Activated CD4-positive, alpha-beta T cell treated with anti-CD3 and anti-CD28 coated beads for 24 hours (primary cell): Measurements from ENCODE around the gene KIF12.

ENCODE experiments used
- DNase-seq, 2 donors: peaks; one replicate each; pipeline ENCODE4 v3.0.0-alpha.2; 2020; ENCODE audit warnings: low read depth in 2 of 2

The KIF12 gene

DNA sequence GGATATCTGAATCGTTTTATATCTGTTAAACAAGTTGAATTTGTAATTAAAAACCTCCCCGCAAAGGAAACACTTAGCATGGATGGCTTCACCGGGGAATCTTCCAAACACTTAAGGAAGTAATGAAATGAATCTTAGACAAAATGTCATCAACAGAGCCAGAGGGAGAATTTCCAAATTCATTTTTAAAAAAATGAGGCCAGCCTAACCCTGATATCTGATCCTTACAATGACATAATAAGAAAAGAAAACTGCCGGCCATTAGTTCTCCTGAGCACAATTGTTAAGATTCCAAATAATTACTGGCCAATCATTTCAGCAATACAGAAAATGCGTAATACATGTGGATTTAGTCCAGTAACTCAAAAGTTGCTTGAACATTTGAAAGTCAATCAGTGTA lies 6.1 kb upstream of the KIF12 start:
- DNase-seq, result no peak

DNA sequence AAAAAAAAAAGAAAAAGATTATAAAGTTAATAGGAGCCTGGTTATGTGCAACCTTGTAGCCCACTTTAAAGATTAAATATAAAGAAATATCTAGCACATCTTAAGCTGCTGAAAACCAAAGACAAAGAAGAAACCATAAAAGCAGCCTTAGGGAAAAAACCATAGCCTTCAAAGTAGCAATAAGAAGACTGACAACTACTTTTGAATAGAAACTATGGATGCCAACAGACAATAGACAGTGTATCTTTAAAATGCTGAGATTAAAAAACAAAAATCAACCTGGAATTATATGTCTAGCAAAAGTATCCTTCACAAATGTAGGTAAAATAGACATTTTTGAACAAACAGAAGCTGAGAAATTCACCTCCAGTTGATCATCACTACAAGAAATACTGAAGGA lies 3.4 kb upstream of the KIF12 start:
- no peak for DNase-seq

DNA sequence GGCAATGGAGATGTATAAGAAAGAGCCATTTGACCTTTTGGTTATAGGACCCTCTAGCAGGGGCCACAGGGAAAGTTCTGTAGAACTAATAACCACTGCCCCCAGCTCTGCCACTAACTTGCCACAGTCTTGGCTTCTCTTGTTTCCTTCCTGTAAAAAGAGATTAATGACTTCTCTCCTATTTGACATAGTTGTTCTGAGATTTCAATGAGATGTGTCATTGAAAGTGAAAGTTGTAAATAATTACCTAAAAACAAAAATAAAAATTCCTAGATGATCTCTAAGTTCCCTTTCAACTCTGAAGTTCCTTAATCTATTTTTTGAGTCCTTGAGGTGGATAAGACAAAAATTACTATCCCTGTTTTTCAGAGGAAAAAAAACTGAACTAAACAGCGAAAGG lies 1.4 kb upstream of the KIF12 start:
- no peak for DNase-seq

DNA sequence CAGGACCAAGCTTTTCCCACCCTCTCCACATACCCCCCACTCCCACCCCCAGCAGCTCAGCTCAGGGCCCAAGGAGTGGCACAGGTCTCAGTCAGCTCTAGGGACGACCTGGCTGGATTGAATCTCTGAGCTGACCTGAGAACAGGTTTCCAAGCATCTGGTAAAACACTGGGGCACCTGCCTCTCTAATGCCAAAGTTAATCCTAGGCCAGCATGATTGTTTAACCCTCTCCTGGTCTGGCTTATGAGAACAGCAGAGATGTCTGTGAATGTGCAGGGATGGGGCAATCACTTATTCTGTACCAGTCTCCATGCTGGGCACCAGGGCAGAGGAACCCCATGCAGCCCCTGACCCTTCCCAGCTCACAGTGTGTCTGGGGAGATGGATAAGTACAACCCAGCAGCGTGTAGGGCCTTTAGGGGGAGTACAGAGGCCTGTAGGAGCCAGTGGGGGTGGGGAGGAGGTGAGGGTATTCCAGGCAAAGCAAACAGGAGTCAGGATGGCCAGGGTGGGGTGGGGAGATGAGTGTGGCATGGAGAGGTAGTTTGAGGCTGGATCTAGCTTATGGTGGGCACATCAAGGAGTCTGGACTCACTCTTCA lies 678 bp upstream of the KIF12 start:
- DNase-seq, result no peak

DNA sequence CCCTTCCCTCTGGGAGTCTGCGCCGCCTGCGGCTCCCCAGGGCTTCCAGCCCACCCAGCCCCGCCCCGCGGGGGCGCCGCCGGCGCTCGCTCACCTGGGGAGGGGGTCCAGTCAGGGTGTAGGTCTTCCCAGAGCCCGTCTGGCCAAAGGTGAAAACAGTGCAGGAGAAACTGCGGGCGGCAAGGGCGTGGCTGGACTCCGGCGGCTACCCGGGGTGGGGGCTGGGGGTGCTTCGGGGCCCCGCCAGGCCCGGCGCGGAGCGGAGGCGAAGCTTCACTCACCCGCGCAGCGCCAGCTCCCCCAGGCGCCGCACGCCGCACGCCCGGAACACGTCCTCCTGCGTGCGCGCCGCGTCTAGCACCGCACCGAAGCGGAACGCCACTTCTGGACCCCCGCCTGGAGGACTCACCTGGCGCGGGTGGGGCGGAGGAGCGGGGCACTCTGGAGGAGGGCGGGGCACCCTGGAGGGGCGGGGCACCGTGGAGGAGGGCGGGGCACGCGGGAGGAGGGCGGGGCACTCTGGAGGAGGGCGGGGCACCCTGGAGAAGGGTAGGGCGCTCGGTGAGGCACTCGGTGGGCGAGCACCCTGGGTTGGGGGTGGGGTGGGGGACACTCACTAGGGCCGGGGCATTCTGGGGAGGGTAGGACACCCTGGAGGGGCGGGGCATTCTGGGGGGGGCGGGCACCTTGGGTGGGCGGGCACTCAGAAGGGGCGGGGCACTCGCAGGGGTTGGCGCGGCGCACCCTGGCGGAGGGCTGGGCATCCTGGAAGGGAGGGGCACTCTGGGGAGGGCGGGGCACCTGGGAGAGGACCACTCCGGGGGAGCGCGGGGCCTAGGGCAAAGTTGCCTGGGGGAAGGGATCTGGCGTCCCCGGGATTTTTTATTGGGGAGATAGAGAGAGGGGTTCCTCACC lies 814 bp downstream of the KIF12 start:
- DNase-seq, result no peak

DNA sequence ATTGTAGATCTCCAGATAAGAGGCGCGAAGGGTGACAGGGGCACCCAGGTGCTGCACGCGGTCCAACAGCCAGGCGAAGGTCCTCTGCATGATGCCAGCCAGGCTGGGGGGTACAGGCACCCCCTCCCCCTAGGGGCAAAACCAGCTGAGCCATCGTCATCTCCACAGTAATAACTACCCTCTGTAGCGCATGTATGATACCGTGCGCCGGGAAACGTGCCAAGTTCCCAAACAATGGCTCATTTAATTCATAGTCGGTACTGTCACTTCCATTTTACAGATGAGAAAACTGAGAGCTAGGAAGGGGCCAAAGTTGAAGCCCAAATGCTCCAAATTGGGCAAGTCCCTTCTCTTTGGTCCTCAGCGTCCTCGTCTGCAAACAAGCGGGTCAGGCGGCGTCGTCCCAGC lies 1.5 kb downstream of the KIF12 start:
- DNase-seq, result no peak

DNA sequence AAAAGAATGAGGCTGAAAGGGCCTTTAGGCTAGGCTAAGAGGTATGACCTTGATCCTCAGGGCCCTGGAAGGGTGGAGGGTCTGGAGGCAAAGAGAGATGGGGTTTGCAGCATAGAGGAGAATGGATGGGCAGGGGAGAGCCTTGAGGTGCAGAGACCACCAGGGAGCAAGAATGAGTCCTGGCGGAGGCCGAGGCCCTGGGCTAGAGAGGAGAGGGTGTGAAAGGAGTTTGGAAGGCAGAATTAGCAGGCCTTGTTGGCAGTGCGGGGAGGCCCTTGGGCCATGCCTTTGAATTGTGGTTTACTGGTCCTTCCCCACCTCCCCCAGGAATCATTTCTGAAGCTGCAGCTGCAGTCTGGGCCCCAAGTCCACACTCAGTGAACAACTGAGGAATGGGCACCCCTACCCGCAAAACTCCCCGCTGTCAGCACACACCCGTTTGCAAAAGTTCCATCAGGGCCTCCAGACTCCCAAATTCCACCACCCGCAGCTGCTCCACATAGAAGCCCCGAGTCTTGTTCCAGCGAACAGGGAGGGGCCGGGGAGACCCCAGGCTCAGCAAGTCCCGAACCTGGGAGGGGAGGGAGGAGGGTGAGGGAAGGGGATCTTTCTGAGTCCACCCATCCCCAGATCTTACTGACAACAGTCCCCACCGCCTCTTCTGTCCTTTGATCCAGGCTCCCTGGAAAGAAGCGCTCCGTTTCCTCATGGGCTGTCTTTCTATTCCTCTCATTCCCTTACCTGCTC lies 2.1 kb downstream of the KIF12 start:
- no peak for DNase-seq

DNA sequence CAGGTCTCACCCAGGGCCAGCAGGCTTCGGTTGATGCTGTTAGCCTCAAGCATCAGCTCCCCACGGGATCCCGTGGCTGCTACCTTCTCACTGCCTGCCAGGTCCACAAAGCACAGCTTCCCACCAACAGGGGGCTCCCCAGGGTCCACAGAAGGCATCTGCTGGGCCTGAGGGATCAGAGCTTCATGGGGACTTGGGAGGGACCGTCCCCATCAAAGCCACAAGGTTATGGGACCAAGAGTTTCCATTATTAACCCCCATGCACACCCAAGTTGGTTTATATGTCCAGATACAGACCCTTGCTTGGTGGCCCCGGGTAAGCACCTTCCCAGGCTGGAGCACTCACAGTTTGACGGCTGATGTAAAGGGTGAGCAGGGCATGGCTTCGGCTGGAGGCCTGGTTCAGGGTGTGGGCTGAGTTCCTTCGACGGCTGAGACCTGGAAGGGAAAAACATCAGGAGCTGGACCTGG lies 3.0 kb downstream of the KIF12 start:
- no peak for DNase-seq

DNA sequence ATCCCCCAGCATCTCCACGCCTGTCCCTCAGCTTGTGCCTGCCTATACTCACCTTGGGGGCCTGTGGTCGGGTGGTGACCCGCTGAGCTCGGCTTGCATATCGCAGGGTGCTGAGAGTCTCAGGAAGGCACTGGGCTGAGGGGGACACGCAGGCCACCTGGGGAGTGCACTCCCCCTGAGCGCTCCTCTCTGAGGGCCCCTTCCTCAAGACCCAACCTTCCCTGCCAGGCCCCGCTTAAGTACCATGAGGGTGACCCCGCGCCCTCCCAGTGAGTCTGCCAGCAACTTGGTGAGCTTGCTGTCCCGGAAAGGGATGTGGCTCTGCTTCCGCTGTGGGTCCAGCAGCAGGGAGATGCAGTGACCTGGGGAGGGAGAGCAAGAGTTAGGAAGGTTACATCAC lies 4.1 kb downstream of the KIF12 start:
- DNase-seq, result no peak

DNA sequence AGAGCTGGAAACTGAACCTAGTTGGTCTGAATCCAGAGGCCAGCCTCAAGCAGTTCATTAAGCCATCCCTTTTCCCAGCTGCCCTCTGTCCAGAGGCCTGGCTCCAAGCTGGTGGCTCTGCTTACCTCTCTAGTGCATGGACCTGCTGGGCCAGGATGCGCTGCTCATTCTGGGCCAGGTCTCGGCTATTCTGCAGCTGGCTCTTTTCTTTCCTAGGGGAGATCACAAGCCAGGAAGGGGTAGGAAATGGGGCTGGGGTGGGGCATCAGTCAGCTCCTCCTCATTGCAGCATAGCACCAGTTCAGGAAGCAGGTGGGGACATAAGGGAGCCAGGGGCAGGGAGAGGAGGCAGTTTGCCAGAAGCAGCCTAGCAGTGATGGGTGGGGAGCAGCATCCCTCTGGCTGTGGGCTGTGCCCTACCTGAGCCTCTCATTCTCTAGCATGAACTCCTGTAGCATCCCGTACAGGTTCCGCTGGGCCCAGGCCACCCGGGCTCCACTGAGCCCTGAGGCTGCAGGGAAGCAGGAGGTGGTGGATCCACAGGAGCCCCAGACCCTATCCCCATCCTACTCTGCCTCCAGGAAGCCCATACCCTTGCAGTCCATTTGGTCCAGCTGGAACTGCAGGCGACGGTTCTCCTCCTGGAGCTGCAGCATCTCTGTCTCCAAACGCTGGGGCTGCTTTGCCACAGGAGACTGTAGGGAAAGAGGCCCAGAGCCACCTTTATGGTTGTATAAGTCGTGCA lies 5.2 kb downstream of the KIF12 start:
- DNase-seq, result no peak

DNA sequence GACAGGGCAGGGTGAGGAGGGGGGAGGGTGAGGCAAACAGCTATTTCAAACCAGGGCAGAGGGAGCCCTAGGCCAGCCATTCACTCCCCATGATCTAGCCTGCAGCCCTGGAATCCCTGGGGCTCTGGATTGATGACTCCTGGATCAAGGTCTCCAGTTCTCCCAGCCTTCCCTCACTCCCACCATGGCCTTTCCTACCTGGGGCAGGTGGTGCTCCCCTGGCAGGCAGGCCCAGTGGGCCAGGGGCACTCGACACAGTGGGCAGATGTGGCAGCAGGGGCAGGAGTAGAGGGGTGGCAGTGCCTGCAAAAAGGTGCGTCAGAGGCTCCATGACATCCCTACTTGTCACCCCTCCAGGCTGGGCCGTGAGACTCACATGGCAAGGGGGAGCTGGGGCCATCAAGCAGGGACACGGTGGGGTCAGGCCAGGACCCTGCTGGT lies 6.0 kb downstream of the KIF12 start:
- DNase-seq, result no peak

DNA sequence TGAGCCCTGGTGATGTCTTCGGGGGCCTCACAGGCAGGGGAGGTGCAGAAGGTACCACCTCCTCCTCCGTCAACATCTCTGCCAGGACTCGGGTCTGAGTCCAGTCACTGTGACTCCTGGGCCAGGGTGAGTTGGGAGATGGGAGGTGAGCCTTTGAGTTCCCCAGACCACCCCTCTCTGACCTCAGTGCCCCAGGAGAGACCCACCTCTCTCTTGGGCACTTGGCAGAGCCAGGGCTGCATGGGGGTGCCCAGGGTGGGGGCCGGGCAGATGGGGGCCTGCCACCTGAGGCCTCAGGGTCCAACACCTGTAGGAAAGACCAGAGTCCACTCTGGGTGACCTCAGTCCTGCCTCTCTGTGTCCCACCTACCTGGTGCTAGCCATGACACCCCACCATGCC lies 6.8 kb downstream of the KIF12 start:
- DNase-seq, result no peak

DNA sequence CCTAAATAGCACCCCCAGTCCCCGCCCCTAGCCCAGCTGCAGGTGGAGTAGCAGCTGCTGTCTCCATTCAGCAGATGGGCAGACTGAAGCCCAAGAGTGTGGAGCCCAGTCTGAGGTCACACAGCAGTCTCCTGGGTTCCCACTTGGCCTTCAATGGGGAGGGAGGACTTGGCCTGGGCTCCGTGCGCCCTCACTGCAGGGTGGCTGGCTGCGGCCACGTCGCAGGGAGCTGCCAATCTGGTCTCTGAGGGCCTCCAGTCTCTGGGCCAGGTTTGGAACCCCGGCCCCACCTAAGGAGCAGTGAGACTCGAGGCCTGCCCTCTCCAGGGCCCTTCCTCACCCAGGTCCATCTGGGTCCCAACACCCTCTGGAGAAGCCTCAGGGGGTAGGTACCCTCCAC lies 7.4 kb downstream of the KIF12 start:
- DNase-seq, result no peak

DNA sequence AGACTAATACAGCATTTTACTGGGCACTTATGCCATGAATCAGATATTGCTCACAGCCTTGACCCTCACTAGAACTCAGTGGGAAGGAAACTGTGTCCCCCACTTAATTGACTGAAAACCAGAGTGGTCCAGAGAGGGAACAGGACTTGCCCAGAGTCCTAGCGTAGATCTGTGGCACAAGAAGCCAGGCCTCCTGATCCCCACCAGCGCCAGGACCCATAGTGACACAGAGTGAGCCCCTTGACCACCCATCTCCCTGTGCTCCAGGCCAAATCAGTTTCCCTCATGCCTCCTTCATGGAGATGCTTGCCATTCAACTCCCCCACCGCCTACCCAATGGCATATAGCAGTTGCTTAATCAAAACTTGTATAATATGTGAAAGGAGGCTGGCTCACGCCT lies 8.3 kb downstream of the KIF12 start:
- DNase-seq, result no peak

DNA sequence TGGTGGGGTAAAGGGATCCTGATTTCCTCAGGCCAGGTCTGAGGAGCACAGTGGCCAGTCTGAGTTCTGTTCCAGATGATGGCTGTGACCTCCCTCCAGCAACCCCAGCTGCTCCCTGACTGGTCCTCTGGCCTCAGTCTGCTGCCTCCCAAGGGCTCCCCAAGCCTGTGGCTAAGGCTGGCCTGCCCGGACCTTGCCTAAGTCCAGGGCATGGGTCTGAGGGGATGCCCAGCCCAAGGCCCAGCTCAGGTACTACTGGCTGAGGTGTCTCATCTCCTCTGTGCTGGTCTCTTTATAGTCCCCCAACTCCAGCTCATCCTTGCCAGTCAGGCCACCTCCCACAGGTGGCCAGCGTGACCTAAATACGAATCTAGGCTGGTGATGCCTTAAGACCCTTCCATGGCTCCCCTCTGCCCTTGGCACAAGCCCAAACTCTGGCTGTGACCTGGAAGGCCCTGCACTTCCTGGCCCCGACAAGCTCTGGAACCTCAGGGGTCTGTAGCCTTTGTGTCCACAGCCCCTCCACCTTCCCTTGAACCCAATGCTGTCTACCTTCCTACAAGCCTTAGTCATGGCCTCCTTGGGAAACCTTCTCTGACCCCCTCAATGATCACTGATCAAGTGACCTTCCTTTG lies 9.8 kb downstream of the KIF12 start:
- DNase-seq, result no peak

DNA sequence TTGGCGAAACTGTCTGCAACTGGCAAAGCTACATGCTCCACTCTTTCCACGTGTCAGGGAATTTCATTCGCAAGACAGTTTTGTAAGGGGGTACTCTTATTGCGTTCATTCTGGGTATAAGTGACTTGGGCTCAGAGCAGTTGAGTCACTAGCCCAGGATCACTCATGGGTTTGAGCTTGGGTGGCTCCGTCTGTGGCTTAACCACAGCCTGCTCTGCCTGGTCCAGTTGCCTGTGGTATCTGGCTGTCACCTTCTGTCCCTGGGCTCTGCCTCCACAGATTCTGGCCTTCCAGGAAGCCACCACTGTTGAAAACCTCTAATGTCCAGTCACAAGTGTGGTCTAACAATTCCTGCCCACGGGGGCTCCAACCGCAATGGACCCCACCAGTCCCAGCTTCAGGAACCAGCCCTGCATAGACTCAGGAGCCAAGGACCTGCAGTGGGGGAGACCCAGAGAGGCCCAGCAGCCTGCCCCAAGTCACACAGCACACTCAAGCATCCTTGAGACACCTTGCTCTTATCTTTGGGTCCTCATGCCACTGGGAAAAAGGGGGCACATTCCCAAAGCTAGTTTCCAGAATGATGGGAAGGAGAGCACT lies 10.4 kb downstream of the KIF12 start:
- no peak for DNase-seq

DNA sequence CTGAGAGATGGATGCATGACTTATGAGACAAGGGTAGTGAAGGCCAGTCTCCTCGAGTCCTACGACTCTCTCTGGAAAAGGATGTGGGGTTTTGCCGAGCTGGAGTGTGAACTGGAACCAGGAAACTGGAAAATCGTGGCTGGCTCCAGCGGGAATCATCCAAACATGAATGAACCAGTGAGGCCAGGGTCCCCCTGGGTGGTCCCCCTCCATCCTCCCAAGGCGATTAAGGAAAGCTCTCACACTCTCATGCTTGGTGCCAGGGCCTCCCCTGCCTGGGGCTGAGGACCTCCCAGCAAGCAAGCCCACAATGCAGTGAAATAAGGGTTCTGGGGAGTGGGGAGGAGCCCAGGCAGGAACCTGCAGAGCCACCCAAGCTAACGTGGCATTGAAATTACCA lies 11.4 kb downstream of the KIF12 start:
- DNase-seq, result no peak

DNA sequence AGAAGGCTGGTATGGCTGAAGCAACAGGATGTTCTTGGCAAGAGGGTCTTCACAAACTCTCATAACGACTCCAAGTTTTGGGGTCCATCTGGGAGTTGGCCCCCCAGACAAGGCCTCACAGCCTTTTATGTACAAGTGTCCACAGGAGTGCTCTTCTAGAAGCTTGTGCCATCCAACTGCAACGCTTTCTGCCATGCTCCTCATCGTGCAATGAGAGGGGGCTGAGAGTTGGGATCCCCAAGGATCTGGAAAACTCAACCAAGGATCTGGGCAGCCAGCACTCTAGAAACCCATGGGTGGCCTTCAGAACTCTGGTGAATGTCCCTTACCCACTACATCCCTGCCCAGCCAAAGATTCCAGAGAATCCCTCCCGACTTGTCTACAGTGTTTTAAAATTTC lies 12.5 kb downstream of the KIF12 start:
- DNase-seq, result no peak

DNA sequence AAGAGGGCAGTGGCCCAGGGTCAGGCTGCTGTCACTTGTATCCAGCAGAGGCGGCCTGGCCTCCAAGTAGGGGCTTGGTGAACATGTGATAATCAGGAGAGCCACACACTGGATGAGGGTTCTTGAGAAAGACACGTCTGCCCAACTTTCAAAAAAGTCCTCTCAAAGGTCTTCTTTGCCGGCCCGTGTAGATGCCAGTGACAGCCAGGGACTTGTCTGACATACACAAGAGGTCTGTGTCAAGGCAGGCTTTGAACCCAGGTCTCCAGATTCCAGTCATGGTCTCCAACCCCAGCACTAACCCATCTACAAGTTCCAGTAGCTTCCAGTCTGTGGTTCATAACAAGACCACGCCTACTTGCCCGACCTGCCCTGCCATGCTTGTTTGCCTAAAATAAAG lies 13.1 kb downstream of the KIF12 start:
- DNase-seq, result no peak

DNA sequence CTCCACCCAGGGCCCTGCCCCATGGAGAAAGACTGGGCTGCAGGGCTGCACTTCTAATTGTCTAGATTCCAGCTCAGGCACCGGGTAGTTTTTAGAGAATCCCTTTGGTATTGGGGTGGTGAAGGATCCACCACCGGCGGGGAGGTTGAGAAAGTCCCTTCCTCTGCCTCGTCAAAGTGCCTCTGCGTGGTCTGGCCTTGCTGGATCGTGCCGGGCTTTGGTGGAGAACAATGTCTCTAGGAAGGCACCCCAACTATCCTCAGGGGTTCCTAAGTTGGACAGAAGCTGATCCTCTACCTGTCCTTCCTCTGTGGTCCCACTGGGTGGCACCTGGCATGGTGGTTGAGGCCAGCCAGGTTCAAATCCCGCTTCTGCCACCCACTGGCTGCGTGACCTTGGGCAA lies 13.7 kb downstream of the KIF12 start:
- no peak for DNase-seq
